Stimulated activated CD4-positive, alpha-beta T cell treated with anti-CD3 and anti-CD28 coated beads, Interleukin-12 subunit alpha, Interleukin-12 subunit beta, amount 100 ng/mL, for 24 hours (primary cell): ENCODE data around the gene LYZL2.
"Not testable (repeated sequence)": the region's sequence is repeated elsewhere in the genome, so short reads cannot be mapped to it uniquely, and the experiment has no call there.

ENCODE experiments used
- DNase-seq, 2 experiments: peaks; one replicate each; pipeline ENCODE4 v3.0.0-alpha.2; 2020; ENCODE audit warnings: low read depth in 2 of 2

LYZL2 gene

DNA sequence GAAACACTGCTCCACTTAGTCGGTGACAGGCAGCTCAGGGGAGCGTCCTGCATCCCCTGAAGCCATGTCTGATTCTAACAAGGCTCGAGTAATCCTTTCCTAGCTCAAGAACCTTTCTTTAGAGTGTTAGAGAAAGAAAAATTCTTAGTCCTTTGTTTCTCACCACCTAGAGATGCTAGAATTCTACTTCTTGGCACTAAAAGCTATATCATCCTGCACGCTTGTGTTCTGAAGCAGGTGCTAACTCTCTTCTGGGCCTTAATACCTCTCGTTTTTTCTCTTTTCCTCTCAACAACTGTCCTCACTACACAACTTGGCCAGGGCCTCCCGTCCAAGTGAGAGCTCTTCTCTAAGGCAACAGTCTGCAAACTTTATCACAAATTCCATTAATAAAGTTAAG, at the start of gene LYZL2:
Gene LYZL2 (minus strand): TSS at position 101 of the 400 bp plus-strand sequence. CDS start 2,838 bp downstream, outside the sequence.
- no peak for DNase-seq

DNA sequence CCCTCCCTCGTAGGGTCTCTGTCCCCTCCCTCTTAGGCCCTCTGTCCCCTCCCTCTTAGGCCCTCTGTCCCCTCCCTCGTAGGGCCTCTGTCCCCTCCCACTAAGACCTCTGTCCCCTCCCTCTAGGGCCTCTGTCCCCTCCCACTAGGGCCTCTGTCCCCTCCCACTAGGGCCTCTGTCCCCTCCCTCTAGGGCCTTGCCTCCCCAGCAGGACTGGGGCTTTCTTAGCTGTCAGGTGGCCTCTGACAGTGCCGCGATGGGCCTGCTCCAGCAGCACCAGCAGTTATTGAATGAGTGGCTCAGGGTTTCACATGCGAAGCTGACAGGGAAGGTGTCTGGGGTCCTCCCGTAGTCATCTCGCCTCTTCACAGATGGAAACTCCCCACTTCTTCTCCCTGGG, 48.1 kb upstream of the LYZL2 start:
- not testable (repeated sequence) for DNase-seq

DNA sequence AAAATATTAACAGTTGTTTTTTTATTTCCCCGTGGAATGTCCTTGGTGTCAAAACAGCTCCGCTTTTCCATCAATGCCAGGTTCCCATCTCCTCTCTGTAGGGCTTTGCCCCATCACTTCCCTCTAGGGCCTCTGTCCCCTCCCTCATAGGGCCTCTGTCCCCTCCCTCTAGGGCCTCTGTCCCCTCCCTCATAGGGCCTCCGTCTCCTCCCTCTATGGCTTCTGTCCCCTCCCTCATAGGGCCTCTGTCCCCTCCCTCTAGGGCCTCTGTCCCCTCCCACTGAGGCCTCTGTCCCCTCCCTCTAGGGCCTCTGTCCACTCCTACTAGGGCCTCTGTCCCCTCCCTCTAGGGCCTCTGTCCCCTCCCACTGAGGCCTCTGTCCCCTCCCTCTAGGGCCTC, 47.6 kb upstream of the LYZL2 start:
- not testable (repeated sequence) for DNase-seq

DNA sequence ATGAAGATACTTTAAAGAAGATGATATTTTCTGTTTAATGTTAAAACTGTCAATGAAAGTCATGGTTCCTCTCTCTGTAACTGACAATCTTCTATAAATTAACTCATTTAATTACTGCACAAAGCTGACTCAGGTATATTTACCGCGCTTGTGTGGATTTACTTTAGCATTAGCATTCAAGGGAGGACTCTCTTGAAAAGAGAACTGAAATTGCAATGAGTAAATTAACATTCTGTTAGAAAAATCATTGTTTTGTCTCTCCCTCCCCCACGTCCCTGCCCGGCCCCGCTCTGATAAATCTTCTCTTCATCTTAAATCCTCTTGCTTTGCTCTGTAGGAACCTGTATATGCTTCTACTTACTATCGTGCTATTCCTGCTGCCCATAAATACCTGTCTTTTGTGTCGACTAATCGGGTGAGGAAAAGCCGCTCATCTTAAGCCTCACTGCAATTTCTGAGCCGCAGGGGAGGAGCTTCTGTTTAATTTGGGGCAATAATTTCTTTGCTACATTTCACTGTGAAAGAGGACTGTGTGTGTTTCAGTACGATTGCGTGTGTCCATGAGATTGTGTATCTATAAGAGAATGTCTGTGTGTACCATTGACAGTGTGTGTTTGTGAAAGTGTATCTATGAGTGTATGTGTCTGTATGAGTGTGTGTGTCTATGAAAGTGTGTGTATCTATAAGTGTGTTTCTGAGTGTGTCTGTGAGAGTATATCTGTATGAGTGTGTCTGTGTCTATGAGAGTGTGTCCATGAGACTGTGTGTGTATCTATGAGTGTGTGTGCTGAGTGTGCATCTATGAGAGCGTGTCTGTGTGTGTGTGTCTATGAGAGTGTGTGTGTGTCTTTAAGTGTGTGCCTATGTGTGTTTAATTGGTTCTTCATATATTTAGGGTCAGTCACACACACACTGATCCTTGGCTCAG, 46.5 kb upstream of the LYZL2 start:
- no peak for DNase-seq

DNA sequence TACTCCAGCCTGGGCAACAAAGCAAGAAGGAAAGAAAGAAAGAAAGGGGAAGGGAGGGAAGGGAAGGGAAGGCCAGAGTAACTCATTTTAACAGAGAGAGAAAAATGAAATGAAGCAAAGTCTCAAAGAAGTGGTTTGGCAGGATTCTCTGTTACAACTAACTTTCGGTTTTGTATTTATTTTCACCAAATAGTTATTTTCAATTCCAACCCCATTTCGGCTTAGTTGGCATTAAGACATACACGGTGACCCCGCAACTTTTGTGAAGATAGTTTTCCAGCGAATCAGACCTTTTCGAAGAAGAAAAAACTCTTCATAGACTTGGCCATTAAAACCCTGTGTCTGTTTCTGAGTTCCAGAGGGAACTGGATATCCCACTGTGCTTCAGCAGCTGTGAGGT, 45.2 kb upstream of the LYZL2 start:
- no peak for DNase-seq

DNA sequence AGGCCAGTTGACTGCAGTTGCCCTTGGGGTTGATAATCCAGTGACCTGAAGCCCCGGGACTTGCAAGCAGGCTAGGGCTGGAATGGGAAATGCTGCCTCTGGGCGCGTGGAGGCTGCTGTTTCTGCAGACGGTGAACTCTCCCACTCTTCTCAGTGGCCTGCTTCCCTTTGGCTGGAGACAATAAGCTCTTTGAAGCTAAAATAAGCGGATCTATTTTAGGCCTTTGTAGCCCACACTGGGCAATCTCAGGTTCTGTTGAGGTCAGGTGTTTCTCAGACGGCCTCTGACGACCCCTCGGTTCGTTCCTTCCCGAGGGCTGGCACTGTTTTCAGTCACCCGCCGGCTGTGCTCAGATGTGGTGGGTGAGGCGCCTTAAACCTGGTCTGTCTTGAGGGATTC, 43.7 kb upstream of the LYZL2 start:
- DNase-seq, result not testable (repeated sequence)

DNA sequence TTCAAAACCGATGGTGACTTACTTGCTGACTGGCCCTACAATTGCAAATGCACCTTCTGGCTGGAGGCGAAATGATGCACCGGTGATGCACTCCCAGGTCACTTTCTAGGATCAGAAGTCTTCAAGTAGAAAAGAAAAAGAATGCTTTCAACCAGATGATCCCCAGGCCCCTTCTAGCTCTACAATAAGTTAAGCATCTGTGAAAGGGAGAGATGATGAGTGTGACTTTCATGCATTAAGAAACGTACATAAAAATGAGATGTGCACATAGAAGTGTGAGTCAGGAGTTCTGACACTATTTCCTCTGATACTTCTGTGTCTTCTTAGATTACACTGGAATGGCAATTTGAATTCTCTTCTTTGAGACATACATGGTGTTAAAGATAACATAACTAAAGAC, 42.8 kb upstream of the LYZL2 start:
- DNase-seq, result not testable (repeated sequence)

DNA sequence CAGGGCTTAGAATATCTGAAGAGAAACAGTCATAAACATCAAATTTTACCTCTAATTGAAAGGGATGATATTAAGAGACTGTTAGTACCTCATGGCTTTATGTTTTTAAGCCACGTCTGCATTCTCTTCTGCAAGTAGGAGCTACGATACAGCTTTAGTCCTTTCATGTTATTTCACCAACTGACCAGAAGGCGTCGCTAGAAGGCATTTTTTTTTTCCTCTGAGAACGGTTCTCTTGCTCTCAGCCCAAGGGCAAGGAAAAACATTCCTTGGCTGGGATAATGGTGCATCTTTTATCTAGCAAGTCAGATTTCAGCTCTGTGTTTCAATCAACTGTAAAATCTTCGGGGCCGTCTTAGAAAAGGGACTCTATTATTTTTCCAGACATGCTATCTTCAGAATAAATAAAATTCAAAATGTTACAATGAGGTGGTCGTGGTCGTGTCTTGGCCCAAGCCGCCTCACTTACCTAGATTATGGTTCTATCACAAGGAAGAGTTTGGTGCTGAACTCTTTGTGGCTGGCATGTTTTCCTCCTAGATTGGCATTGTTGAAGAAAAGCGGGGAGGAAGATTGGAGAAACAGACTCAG, 41.6 kb upstream of the LYZL2 start:
- no peak for DNase-seq

DNA sequence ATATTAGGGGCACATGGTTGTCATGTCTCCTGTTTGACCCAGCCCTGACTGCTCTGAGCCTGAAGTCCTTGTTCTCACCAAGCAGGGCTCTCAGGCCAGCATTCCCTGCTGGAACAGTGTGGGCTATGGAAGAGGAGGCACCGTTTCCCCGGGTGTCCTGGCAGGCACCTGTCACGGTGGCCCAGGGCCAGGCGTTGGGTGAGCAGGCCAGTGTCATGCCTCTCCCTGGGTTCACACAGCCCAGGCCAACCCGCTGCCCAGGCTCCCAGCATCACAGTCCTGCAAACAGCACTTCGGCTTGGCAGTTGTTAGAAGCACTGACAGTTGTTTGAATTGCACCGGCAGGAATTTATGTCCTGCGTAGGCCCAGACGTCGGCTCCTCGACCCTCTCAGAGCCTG, 38.4 kb upstream of the LYZL2 start:
- DNase-seq, result not testable (repeated sequence)

DNA sequence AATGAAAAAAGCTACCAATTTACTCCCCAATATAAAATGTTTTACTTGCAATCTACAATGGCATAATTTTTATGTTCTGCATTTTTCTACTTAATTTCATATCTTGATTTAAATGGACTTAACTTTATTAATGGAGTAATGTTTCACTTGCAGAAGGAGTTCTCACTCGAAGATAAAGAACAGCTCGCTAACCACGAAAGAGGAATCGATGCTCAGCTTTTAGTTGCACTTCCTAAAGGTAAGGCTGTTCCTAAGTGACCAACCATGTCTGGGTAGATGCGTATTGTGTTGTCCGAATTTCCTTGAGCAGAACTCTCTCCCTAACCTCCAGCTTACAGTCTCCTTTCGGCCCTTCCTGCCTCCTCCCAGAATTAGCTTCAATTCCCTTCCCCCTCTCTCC, 33.9 kb upstream of the LYZL2 start:
- DNase-seq, result not testable (repeated sequence)

DNA sequence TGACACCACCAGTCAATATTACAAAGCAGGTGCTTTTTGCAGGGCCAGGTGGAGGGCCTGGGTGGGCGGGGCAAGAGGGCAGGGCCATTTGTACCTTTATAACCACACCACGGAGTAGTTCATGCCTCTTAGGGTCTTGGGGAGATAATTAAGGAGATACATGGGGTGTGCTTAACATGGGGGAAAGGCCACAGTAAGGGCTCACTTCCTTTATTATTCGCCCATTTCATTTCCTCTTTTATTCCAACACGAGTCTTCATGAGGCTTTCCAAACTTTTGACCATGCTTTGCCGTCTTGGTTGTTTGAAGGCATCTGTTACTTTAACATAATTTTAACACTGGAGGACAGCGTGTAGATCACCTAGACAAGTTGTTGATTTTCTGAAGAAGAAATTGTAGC, 33.3 kb upstream of the LYZL2 start:
- no peak for DNase-seq

DNA sequence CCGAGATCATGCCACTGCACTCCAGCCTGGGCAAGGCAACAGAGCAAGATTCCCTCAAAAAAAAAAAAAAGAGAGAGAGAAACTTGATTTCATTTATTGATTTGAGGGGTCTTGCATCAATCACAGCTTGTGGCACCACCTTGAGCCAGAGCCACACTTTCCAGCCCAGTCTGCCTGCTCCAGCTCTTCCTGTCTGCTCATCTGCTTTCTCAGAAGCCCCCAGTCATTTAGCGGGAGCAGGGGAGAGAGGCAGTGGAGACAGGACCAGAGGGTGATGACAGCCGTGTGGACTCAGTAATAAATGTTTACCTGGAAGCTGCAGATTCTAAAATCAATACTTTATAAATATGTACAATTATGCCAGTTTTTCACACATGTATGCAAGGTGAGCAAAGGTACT, 30.8 kb upstream of the LYZL2 start:
- DNase-seq, result not testable (repeated sequence)

DNA sequence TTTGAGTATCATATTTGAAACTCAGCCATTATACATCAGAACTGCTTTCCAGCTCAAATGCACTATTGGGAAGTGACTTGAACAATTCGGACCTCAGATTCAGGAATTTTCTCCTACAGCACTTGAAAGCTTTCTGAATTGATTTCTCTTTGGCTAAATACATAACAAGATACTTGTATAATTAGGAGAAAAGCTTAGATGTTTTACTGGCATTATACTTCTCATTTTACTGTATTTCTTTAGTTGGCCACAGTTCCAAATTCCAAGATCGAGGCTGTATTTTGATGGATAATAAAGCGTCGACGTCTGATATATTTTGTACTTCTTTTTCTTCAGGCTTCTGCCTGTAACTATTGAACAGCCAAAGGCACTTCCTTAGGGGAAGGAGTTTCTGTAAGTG, 26.7 kb upstream of the LYZL2 start:
- no peak for DNase-seq

DNA sequence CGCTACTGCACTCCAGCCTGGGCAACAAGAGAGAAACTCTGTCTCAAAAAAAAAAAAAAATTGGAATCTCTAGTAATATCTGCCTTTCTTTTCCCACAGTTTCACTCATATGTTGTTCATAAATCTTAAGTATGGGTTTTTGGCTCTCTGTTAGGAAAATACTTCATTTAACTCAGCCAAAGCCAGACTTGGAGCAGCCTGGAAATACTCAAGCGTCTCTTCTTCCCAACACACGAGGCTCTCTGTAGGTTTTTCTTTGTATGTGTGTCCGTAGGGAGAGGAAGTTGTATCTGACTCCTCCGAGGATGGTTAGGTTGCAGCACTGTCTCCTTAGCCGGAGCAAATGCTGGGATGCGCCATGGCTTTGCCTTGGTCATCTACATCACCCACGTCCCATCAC, 25.4 kb upstream of the LYZL2 start:
- not testable (repeated sequence) for DNase-seq

DNA sequence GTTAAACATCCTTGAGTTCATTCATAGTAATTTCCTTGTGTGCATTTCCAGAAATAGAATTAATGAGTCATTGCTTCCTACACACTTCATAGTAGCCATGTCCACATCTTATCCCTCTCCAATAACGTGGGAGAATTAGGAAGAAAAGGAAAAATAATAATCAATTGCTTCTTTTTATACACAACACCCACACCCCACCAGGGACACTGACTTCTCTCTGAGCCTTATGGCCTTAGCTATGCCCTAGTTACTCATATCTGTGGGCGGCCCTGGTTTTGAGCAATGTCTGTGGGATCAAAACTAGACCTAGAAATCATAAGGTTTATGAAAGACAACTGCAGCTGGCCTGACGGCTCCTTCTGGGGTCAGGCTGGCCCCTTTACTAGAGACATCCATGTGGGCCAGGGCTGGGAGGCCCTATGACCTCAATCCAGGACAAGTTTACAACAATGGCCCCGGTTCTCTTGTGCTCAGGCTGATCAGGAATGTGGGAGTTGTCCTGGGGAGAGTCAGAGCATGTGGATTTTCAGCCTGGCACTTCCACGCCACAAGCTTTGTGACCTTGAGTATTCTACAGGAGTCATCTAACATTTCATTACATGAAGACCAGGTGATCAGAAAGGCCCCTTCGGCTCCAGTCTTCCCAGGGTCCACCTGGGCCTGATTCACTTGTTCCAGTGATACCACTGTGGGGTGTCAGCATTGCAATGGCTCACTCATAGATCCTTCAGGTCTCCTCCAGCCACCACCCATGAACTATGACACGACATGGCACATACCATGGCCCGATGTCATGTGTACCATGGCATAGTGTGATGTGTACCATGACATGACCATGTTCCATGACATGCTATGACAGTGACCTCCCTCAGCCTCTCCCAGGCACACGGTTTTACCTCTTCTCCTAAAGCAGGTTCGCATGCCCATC, 22.2 kb upstream of the LYZL2 start:
- not testable (repeated sequence) for DNase-seq

DNA sequence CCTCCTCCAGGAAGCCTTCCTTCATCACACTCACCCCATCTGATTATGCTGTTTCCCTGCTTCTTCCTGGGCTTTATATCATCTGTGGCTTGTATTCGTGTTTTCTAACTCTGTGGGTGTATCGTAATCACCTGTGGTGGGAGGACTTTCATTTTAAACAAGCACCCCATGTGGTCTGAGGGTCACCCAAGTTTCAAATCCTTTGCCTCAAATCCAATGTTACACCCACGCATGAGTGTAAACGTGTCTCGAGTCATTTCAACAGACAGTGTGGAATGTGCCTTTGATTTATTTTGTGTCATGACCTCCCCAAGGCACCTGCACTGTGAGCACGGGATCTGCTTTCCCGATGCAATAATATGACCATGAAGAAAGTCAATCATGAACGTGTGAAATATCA, 17.5 kb upstream of the LYZL2 start:
- DNase-seq, result no peak

DNA sequence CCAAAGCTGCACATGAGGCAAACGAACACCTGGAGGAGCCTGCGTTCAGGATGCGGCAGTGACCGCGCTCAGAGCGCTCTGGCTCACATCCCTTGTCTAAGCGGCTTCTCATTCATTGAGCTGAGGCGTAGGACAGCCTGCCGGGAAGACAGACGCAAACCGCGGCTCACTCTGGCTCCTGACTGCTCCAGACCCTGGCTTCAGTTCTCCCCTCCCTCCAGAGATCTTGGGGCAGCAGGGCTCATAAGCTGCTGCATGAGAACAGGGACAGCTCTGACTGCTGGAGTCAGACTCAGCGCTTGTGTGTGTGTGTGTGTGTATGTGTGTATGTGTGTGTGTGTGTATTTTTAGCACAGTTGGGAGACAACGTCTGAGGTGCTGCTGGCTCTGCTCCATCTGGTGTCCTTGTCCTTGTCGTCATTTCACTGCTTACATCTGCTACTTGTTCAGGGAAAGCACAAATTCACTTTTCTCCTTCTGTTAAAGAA, 15.8 kb upstream of the LYZL2 start:
- DNase-seq, result peak in 1 of 2 experiments; percentile 8

DNA sequence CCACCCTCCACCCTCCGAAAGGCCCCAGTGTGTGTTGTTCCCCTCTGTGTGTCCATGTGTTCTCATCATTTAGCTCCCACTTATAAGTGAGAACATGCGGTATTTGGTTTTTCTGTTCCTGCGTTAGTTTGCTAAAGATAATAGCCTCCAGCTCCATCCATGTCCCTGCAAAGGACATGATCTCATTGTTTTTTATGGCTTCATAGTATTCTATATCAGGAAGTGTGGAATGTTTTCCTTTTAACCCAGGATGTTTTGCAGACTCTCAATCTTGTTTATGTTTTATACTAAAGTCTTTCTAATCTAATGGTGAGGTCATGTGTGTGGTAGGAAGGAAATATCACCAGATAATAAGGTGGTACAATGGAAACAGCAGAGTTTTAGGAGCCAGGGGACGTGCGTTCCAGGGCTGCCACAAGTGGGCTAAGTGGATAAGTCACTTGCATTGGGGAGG, 14.9 kb upstream of the LYZL2 start:
- DNase-seq, result not testable (repeated sequence)

DNA sequence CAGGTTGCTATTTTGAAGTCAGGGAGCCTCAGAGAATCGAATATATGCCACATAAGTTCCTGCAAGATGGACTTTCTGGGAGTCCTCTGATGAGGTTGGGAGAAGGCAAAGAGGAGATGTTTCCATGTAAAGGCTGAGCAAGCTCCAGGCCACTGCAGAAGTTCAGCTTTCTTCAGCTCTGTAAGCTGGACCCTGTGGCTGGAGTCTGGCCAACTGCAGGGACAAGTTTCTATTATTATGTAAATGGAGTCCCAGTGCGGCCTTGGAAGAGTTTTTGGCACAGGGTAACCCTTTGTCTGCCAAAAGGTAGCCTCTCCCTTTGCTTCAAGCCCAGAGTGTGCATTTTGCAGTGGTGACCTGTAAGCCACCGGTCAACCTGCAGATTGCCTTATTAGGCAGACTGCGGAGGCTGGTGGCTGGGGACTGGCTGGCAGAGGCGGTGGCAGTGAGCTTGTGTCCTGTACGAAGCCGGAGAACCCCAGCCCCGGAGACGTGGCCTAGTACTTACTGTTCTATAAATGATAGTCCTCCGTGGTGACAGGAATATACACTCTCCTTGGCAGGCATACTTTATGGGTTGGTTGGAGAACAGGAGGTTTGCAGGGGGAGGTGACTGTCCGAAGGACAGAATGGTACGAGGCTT, 14.1 kb upstream of the LYZL2 start:
- not testable (repeated sequence) for DNase-seq

DNA sequence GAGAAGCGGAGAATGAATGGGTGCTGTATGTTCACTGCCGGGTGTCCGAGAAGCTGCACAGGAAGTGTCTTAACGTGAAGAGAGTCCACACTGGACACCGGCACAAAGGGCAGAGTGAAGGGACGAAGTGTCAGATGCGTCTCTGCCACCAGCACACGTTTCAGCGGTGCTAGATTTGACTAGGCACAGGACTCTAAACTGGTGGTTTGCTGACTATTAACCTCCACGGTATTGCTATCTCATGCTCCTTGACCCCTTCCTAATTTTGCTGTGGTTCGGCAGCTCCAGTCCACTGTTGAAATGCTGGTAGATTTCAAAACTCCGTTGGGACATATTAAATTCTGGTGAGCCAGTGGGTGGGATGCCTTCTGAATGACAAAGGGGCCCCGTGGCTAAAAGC, 13.3 kb upstream of the LYZL2 start:
- not testable (repeated sequence) for DNase-seq
